Stimulated activated naive B cell treated with anti-CD40 and anti-IgM and Interleukin-4, amounts not matched to agents 10 μg/mL and 1 μg/mL and 100 μg/mL, for 72 hours (primary cell): Measurements from ENCODE around the gene NIN.
"Not testable (repeated sequence)": the region's sequence is repeated elsewhere in the genome, so short reads cannot be mapped to it uniquely, and the experiment has no call there.

ENCODE experiments used
- ATAC-seq, 2 donors: fragments of 150-1000 bp; cut with Tn5 transposase; replicated peaks; 2 replicates each; pipeline ENCODE4 v1.10.0; 2021; ENCODE audit warnings: moderate library complexity in 1 of 2
- DNase-seq: peaks from one replicate; pipeline ENCODE4 v3.0.0; 2021
- H3K27ac Mint-ChIP-seq: one replicate; pipeline ENCODE4 v1.8.0; 2022; ENCODE audit warnings: mild to moderate bottlenecking, mixed read lengths
- H3K27me3 Mint-ChIP-seq, 2 donors: one replicate each; pipeline ENCODE4 v1.8.0; 2022; ENCODE audit warnings: mixed read lengths in 2 of 2
- H3K36me3 Mint-ChIP-seq, 2 donors: one replicate each; pipeline ENCODE4 v1.8.0; 2022; ENCODE audit warnings: mixed read lengths in 2 of 2, mild to moderate bottlenecking in 1 of 2
- H3K4me1 Mint-ChIP-seq, 2 donors: one replicate each; pipeline ENCODE4 v1.8.0; 2022; ENCODE audit warnings: mixed read lengths in 2 of 2, mild to moderate bottlenecking in 1 of 2
- H3K4me3 Mint-ChIP-seq, 2 donors: one replicate each; pipeline ENCODE4 v1.8.0; 2022; ENCODE audit warnings: mild to moderate bottlenecking in 2 of 2, mixed read lengths in 2 of 2, moderate library complexity in 1 of 2
- H3K9me3 Mint-ChIP-seq, 2 donors: one replicate each; pipeline ENCODE4 v1.8.0; 2022; ENCODE audit warnings: mixed read lengths in 2 of 2, mild to moderate bottlenecking in 1 of 2

Gene NIN

DNA sequence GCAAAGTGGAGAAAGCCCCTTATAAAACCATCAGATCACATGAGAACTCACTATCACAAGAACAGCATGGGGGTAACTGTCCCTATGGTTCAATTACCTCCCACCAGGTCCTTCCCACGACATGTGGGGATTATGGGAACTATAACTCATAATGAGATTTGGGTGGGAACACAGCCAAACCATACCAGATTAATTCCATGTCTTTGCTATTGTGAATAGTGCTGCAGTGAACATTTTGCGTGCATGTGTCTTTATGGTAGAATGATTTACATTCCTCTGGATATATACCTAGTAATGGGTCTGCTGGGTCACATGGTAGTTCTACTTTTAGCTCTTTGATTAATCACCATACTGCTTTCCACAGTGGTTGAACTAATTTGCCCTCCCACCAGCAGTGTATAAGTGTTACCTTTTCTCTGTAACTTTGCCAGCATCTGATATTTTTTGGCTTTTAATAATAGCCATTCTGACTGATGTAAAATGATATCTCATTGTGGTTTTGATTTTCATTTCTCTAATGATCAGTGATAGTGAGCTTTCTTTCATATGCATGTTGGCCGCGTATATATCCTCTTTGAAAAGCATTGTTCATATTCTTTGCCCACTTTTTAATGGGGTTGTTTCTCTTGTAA lies 133.2 kb downstream of the NIN start:
- Mint-ChIP-seq H3K9me3 (peaks cover 4 to 18% of the 10 kb centered on the region in 2 donors), H3K4me1 (peaks cover 4 to 5% of the 10 kb centered on the region in 2 donors), H3K27ac (no peak overlapping the region), H3K27me3 (no peaks in the 10 kb centered on the region), H3K36me3 (peaks cover 13% of the 10 kb centered on the region in 2 donors), H3K4me3 (no peak overlapping the region)
- no peak for ATAC-seq
- DNase-seq = no peak

DNA sequence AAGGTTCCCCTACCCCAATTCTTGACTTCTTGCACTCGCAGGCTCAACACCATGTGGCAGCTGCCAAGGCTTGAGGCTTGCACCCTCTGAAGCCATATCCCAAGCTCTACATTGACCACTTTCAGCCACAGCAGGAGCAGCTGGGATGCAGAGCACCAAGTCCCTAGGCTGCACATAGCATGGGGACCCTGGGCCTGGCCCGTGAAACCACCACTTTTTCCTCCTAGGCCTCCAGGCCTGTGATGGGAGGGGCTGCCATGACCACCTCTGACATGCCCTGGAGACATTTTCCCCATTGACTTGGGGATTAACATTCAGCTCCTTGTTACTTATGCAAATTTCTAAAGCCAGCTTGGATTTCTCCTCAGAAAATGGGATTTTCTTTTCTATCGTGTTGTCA lies 136.7 kb downstream of the NIN start:
- not testable (repeated sequence) for H3K27me3 Mint-ChIP-seq, H3K4me1 Mint-ChIP-seq, DNase-seq, ATAC-seq, H3K27ac Mint-ChIP-seq, H3K4me3 Mint-ChIP-seq
- Mint-ChIP-seq H3K9me3 (peaks cover 9 to 16% of the 10 kb centered on the region in 2 donors), H3K36me3 (peaks cover 12 to 17% of the 10 kb centered on the region in 2 donors)

DNA sequence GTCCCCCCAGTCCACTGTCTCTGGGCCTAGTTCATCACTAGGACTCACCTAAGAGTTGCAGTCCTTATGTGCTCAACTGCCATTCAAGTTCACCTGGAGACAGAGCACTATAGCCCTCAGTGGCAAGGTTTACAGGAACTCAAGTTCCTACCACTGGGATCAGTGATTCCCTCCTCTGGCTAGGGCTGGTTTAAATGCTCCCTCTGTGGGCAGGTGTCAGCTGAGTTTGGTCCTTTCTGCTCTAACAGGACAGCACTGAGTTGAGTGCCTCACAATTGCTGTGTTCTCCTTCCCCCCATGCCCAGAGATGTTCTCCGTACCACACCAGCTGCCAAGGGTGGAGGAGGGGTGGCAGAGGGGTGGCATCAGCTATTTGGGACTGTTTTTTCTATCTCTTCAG lies 142.1 kb downstream of the NIN start:
- Mint-ChIP-seq H3K27me3 (no peaks in the 10 kb centered on the region), H3K36me3 (peaks cover 3 to 8% of the 10 kb centered on the region in 2 donors), H3K4me1 (no peaks in the 10 kb centered on the region), H3K4me3 (no peak overlapping the region), H3K9me3 (peaks cover 9% of the 10 kb centered on the region in 2 donors), H3K27ac (no peak overlapping the region)
- no peak for ATAC-seq
- no peak for DNase-seq

DNA sequence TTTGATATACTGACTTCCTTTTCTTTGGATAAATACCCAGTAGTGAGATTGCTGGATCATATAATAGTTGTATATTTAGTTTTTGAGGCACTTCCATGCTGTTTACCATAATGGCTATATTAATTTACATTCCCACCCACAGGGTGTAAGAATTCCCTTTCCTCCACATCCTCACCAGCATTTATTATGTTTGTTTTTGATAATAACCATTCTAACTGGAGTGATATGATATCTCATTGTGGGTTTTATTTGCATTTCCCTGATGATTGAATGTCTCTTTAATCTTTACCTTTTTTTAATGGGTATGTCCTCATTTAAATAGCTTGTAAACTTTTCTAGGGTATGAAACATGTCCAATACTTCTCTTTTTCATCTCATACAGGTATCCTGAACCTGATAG lies 151.3 kb downstream of the NIN start:
- ATAC-seq = no peak
- Mint-ChIP-seq H3K27me3 (no peaks in the 10 kb centered on the region), H3K4me3 (no peak overlapping the region), H3K36me3 (no peaks in the 10 kb centered on the region), H3K27ac (no peak overlapping the region), H3K9me3 (no peaks in the 10 kb centered on the region), H3K4me1 (peaks cover 23 to 36% of the 10 kb centered on the region in 2 donors)
- no peak for DNase-seq

DNA sequence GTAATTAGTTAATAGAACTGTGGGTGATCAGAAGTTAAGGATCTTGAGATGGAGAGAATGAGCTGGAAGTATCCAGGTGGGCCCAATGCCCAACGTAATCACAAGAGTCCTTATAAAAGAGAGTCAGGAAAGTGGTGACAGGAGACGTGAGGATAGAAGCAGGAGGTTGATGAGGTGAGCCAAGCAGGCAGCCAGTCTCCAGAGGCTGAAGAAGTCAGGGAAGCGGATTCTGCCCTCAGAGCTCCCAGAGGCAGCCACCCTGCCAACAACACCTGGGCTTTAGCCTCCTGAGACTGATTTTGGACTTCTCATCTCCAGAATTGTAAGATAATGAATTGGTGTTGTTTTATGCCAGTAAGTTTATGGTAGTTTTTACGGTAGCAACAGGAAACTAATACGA lies 152.8 kb downstream of the NIN start:
- H3K4me1 Mint-ChIP-seq = peaks cover 23 to 36% of the 10 kb centered on the region in 2 donors
- H3K9me3 Mint-ChIP-seq = no peaks in the 10 kb centered on the region
- no peaks in the 10 kb centered on the region for H3K27me3 Mint-ChIP-seq
- no peak for DNase-seq
- H3K4me3 Mint-ChIP-seq = peak overlapping the region; percentile 51 to 59
- ATAC-seq = no peak
- no peaks in the 10 kb centered on the region for H3K36me3 Mint-ChIP-seq
- peak overlapping the region; percentile 82 for H3K27ac Mint-ChIP-seq

DNA sequence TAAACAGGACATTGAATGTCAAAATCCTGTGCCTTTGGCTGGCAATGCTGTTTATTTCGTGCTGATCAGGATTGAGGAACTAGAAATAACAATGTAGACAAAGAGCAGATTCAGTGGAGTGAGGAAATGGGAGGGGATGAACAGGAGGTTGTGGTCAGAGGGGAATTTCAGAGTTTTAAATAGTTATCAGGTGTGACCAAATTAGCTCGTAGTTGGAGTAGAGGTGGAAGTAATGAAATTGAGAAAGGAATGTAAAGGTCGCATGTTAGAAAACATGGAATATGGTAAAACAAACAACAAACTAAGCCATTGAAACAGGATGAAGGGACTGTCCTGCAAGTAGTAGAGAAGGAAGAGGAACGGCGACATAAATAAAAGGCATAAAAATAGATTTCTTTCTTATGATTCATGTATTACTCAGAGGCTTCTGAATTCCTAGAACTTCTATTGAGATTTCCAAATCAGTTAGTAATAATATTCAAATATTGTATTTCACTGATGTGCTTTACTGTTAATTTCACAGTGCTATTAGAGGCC lies 153.4 kb downstream of the NIN start:
- Mint-ChIP-seq H3K4me1 (peaks cover 23 to 36% of the 10 kb centered on the region in 2 donors), H3K36me3 (no peaks in the 10 kb centered on the region), H3K9me3 (no peaks in the 10 kb centered on the region), H3K27ac (peak overlapping the region; percentile 82), H3K27me3 (no peaks in the 10 kb centered on the region), H3K4me3 (peak overlapping the region; percentile 68 to 80)
- ATAC-seq (peak; percentile 91 to 93), DNase-seq (peak; percentile 15)

DNA sequence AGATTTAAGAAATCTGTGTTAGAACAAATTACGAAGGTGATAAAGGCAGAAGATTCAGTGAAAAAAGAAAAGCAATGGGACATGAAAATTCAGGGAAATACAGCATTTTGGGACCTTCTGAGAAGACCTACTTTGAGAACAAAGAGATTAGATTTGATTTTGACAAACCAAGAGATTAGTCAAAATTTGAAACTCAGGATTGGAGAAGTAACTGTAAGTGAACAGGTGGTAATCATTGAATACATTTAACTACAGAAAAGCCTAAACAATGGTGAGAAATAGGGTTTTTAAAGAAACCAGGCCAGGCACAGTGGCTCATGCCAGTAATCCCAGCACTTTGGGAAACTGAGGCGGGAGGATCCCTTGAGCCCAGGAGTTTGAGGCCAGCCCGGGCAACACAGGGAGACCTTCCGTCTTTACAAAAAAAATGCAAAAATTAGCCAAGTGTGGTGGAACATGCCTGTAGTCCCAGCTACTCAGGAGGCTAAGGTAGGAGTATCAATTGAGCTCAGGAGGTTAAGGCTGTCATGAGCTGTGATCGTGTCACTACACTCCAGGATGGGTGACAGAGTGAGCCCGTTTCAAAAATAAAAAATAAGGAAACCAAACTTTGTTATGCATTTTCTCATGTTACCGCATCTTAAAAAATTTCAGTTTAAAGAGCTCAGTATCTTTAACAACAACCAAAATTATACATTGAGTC lies 154.0 kb downstream of the NIN start:
- peak overlapping the region; percentile 77 for H3K27ac Mint-ChIP-seq
- H3K4me3 Mint-ChIP-seq = peak overlapping the region; percentile 68 to 80
- H3K27me3 Mint-ChIP-seq = no peaks in the 10 kb centered on the region
- no peaks in the 10 kb centered on the region for H3K36me3 Mint-ChIP-seq
- DNase-seq (no peak), ATAC-seq (peak; percentile 71 to 80)
- no peaks in the 10 kb centered on the region for H3K9me3 Mint-ChIP-seq
- H3K4me1 Mint-ChIP-seq = peaks cover 23 to 36% of the 10 kb centered on the region in 2 donors

DNA sequence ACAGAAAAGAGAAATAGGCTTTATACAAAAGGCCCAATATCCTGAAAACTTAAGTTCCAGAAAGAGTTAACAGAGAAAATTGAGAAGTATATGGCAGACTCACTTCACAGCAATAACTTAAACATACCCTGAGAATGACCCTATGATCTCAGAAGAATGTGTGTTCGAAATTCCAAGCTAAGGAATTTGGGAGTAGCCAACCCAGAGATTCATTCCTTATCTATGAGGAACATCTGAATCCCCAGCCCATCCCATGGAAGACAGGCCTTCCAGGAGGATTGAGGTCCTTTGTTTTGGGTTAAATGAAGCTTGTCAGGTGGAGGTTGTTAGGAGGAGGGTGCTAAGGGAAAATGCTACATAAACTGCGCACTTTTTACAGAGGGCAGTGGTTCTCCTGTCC lies 155.4 kb downstream of the NIN start:
- H3K36me3 Mint-ChIP-seq = no peaks in the 10 kb centered on the region
- peaks cover 23 to 30% of the 10 kb centered on the region in 2 donors for H3K4me1 Mint-ChIP-seq
- peak overlapping the region; percentile 56 for H3K27ac Mint-ChIP-seq
- H3K4me3 Mint-ChIP-seq = no peak overlapping the region
- no peaks in the 10 kb centered on the region for H3K9me3 Mint-ChIP-seq
- no peak for ATAC-seq
- DNase-seq = no peak
- H3K27me3 Mint-ChIP-seq = no peaks in the 10 kb centered on the region

DNA sequence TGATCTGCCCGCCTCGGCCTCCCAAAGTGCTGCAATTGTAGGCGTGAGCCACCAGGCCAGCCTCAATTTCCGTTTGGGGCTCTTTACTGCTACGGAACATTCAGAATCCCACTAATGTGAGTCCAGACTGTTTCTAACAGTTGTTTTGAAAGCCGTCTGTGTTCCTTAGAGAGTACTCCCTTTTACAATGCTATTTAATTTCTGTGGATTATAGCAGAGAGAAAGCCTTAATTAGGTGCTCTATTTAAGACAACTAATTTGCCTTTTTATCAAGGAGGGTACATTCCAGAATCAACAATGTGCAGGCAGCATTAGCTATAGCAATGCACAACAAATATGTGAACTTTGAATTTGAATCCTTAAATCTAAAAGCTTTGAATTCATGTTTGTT lies 160.1 kb downstream of the NIN start:
- no peak overlapping the region for H3K4me3 Mint-ChIP-seq
- H3K36me3 Mint-ChIP-seq = no peaks in the 10 kb centered on the region
- H3K27me3 Mint-ChIP-seq = no peaks in the 10 kb centered on the region
- ATAC-seq (no peak), DNase-seq (no peak)
- no peak overlapping the region for H3K27ac Mint-ChIP-seq
- no peaks in the 10 kb centered on the region for H3K9me3 Mint-ChIP-seq
- peaks cover 0 to 5% of the 10 kb centered on the region in 2 donors for H3K4me1 Mint-ChIP-seq

DNA sequence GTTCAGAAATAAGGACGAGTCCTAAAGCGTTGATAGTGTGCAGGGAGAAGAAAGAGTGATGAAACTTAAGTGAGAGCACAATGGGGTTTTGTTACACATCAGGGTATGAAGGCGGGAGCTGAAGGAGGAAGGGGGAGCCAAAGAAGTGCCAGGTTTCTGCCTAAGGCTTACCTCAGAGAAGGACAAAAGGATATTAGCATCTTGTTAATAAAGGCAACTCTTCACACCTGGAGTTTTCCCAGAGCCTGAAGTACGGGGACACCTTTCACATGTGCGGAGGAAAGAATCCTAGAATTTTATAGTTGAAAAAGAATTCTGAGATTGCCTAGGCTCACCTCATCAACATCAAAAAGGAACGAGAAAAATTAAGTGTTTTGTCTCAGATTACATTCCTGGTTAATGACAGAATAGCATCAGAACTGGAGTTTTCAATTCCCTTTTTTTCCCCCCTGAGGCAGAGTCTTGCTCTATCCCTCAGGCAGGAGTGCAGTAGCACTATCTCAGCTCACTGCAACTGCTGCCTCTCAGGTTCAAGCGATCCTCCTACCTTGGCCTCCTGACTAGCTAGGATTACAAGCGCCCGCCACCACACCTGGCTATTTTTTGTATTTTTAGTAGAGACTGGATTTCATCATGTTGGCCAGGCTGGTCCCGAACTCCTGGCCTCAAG lies 160.6 kb downstream of the NIN start:
- no peaks in the 10 kb centered on the region for H3K27me3 Mint-ChIP-seq
- no peak overlapping the region for H3K4me3 Mint-ChIP-seq
- DNase-seq (no peak), ATAC-seq (no peak)
- no peaks in the 10 kb centered on the region for H3K36me3 Mint-ChIP-seq
- H3K4me1 Mint-ChIP-seq = peaks cover 0 to 5% of the 10 kb centered on the region in 2 donors
- H3K9me3 Mint-ChIP-seq = no peaks in the 10 kb centered on the region
- H3K27ac Mint-ChIP-seq = no peak overlapping the region
